Measurements from ENCODE around the gene FYN.

Gene FYN

GRCh38 chr6:111722179-111722731 lies 151.0 kb downstream of the FYN start:
- no peaks in the 10 kb centered on the region for H3K4me1 ChIP-seq (ENCODE audit: insufficient read depth, insufficient read length)
- no peak for DNase-seq (ENCODE audit: low read depth, low spot score)
- no peak overlapping the region for H3K9ac ChIP-seq (ENCODE audit: insufficient read length, low read depth)
- H3K27me3 ChIP-seq (ENCODE audit: insufficient read depth, insufficient read length) = no peaks in the 10 kb centered on the region
- no peak for TF ChIP-seq YY1 (IDR thresholded peaks at IDR 0.05; ENCODE audit: insufficient read depth, insufficient read length)
- no peak for TF ChIP-seq ZNF274 (IDR thresholded peaks at IDR 0.05; ENCODE audit: low read depth, low read length)
- TF ChIP-seq SUZ12 (IDR thresholded peaks at IDR 0.05; ENCODE audit: extremely low read depth, insufficient read depth, insufficient read length) = no peak
- H3K4me3 ChIP-seq (ENCODE audit: insufficient read length, low read depth) = no peak overlapping the region
- H3K36me3 ChIP-seq (ENCODE audit: insufficient read depth, insufficient read length, low read length) = peaks cover 22% of the 10 kb centered on the region
- no peaks in the 10 kb centered on the region for H3K9me3 ChIP-seq (ENCODE audit: insufficient read depth, low read length)

- Histone ChIP-seq H3K4me1 (ENCODE audit: insufficient read depth, insufficient read length) (no peaks in the 10 kb centered on the region), H3K27me3 (ENCODE audit: insufficient read depth, insufficient read length) (no peaks in the 10 kb centered on the region), H3K9ac (ENCODE audit: insufficient read length, low read depth) (no peak overlapping the region), H3K4me3 (ENCODE audit: insufficient read length, low read depth) (no peak overlapping the region), H3K9me3 (ENCODE audit: insufficient read depth, low read length) (no peaks in the 10 kb centered on the region), H3K36me3 (ENCODE audit: insufficient read depth, insufficient read length, low read length) (peaks cover 22% of the 10 kb centered on the region)
- peak; percentile 20 for DNase-seq (ENCODE audit: low read depth, low spot score)
- TF ChIP-seq YY1 (IDR thresholded peaks at IDR 0.05; ENCODE audit: insufficient read depth, insufficient read length) (no peak), SUZ12 (IDR thresholded peaks at IDR 0.05; ENCODE audit: extremely low read depth, insufficient read depth, insufficient read length) (no peak), ZNF274 (IDR thresholded peaks at IDR 0.05; ENCODE audit: low read depth, low read length) (no peak)
These were observed 151.5 kb downstream of the FYN start for GRCh38 chr6:111721753-111722154.

- Histone ChIP-seq H3K9ac (ENCODE audit: insufficient read length, low read depth) (no peak overlapping the region), H3K36me3 (ENCODE audit: insufficient read depth, insufficient read length, low read length) (peaks cover 22% of the 10 kb centered on the region), H3K9me3 (ENCODE audit: insufficient read depth, low read length) (no peaks in the 10 kb centered on the region), H3K27me3 (ENCODE audit: insufficient read depth, insufficient read length) (no peaks in the 10 kb centered on the region), H3K4me3 (ENCODE audit: insufficient read length, low read depth) (no peak overlapping the region), H3K4me1 (ENCODE audit: insufficient read depth, insufficient read length) (no peaks in the 10 kb centered on the region)
- no peak for TF ChIP-seq YY1 (IDR thresholded peaks at IDR 0.05; ENCODE audit: insufficient read depth, insufficient read length)
- no peak for TF ChIP-seq SUZ12 (IDR thresholded peaks at IDR 0.05; ENCODE audit: extremely low read depth, insufficient read depth, insufficient read length)
- TF ChIP-seq ZNF274 (IDR thresholded peaks at IDR 0.05; ENCODE audit: low read depth, low read length) = no peak
- DNase-seq (ENCODE audit: low read depth, low spot score) = no peak
These were observed 152.2 kb downstream of the FYN start for GRCh38 chr6:111720931-111721496.

GRCh38 chr6:111718990-111719389 lies 154.3 kb downstream of the FYN start:
- no peak overlapping the region for H3K4me3 ChIP-seq (ENCODE audit: insufficient read length, low read depth)
- H3K4me1 ChIP-seq (ENCODE audit: insufficient read depth, insufficient read length) = no peaks in the 10 kb centered on the region
- no peaks in the 10 kb centered on the region for H3K27me3 ChIP-seq (ENCODE audit: insufficient read depth, insufficient read length)
- H3K9ac ChIP-seq (ENCODE audit: insufficient read length, low read depth) = no peak overlapping the region
- H3K9me3 ChIP-seq (ENCODE audit: insufficient read depth, low read length) = no peaks in the 10 kb centered on the region
- no peak for TF ChIP-seq YY1 (IDR thresholded peaks at IDR 0.05; ENCODE audit: insufficient read depth, insufficient read length)
- TF ChIP-seq SUZ12 (IDR thresholded peaks at IDR 0.05; ENCODE audit: extremely low read depth, insufficient read depth, insufficient read length) = no peak
- no peak for TF ChIP-seq ZNF274 (IDR thresholded peaks at IDR 0.05; ENCODE audit: low read depth, low read length)
- no peak for DNase-seq (ENCODE audit: low read depth, low spot score)
- H3K36me3 ChIP-seq (ENCODE audit: insufficient read depth, insufficient read length, low read length) = peaks cover 31% of the 10 kb centered on the region

GRCh38 chr6:111718326-111718725 lies 154.9 kb downstream of the FYN start:
- no peaks in the 10 kb centered on the region for H3K4me1 ChIP-seq (ENCODE audit: insufficient read depth, insufficient read length)
- DNase-seq (ENCODE audit: low read depth, low spot score) = no peak
- peaks cover 32% of the 10 kb centered on the region for H3K36me3 ChIP-seq (ENCODE audit: insufficient read depth, insufficient read length, low read length)
- no peaks in the 10 kb centered on the region for H3K9me3 ChIP-seq (ENCODE audit: insufficient read depth, low read length)
- no peaks in the 10 kb centered on the region for H3K27me3 ChIP-seq (ENCODE audit: insufficient read depth, insufficient read length)
- H3K9ac ChIP-seq (ENCODE audit: insufficient read length, low read depth) = no peak overlapping the region
- no peak overlapping the region for H3K4me3 ChIP-seq (ENCODE audit: insufficient read length, low read depth)
- TF ChIP-seq ZNF274 (IDR thresholded peaks at IDR 0.05; ENCODE audit: low read depth, low read length) = no peak
- no peak for TF ChIP-seq YY1 (IDR thresholded peaks at IDR 0.05; ENCODE audit: insufficient read depth, insufficient read length)
- TF ChIP-seq SUZ12 (IDR thresholded peaks at IDR 0.05; ENCODE audit: extremely low read depth, insufficient read depth, insufficient read length) = no peak

- Histone ChIP-seq H3K4me3 (ENCODE audit: insufficient read length, low read depth) (no peak overlapping the region), H3K9me3 (ENCODE audit: insufficient read depth, low read length) (no peaks in the 10 kb centered on the region), H3K27me3 (ENCODE audit: insufficient read depth, insufficient read length) (no peaks in the 10 kb centered on the region), H3K9ac (ENCODE audit: insufficient read length, low read depth) (no peak overlapping the region), H3K4me1 (ENCODE audit: insufficient read depth, insufficient read length) (no peaks in the 10 kb centered on the region), H3K36me3 (ENCODE audit: insufficient read depth, insufficient read length, low read length) (peaks cover 38% of the 10 kb centered on the region)
- no peak for DNase-seq (ENCODE audit: low read depth, low spot score)
- TF ChIP-seq ZNF274 (IDR thresholded peaks at IDR 0.05; ENCODE audit: low read depth, low read length) = no peak
- no peak for TF ChIP-seq SUZ12 (IDR thresholded peaks at IDR 0.05; ENCODE audit: extremely low read depth, insufficient read depth, insufficient read length)
- TF ChIP-seq YY1 (IDR thresholded peaks at IDR 0.05; ENCODE audit: insufficient read depth, insufficient read length) = no peak
These were observed 155.6 kb downstream of the FYN start for GRCh38 chr6:111717621-111718020.

- Histone ChIP-seq H3K27me3 (ENCODE audit: insufficient read depth, insufficient read length) (no peaks in the 10 kb centered on the region), H3K36me3 (ENCODE audit: insufficient read depth, insufficient read length, low read length) (peaks cover 40% of the 10 kb centered on the region), H3K4me3 (ENCODE audit: insufficient read length, low read depth) (no peak overlapping the region), H3K9me3 (ENCODE audit: insufficient read depth, low read length) (no peaks in the 10 kb centered on the region), H3K9ac (ENCODE audit: insufficient read length, low read depth) (no peak overlapping the region), H3K4me1 (ENCODE audit: insufficient read depth, insufficient read length) (no peaks in the 10 kb centered on the region)
- DNase-seq (ENCODE audit: low read depth, low spot score) = no peak
- TF ChIP-seq SUZ12 (IDR thresholded peaks at IDR 0.05; ENCODE audit: extremely low read depth, insufficient read depth, insufficient read length) (no peak), ZNF274 (IDR thresholded peaks at IDR 0.05; ENCODE audit: low read depth, low read length) (no peak), YY1 (IDR thresholded peaks at IDR 0.05; ENCODE audit: insufficient read depth, insufficient read length) (no peak)
These were observed 156.9 kb downstream of the FYN start for GRCh38 chr6:111716325-111716724.

All from NT2/D1 (cell line).